Osteocyte (in vitro differentiated cells): ENCODE results near the gene C2orf92. TPM values are rescaled to one million over a fixed set of nuclear protein-coding genes. Genes with fewer than 3 reads are reported as not detected.
A peak's percentile ranks its signal among the peaks of the same experiment; 100 is the strongest.

Experiments used
- DNase-seq: peaks from one replicate; pipeline ENCODE4 v3.0.0; 2021; ENCODE audit warnings: mixed read lengths; ENCODE audit not compliant: unreplicated experiment; ENCODE audit errors: extremely low spot score
- H3K27ac Mint-ChIP-seq: one replicate; pipeline ENCODE4 v1.8.0; 2021; ENCODE audit warnings: mild to moderate bottlenecking, mixed read lengths; ENCODE audit not compliant: unreplicated experiment
- H3K27me3 Mint-ChIP-seq: one replicate; pipeline ENCODE4 v1.8.0; 2021; ENCODE audit warnings: mixed read lengths; ENCODE audit not compliant: unreplicated experiment
- H3K36me3 Mint-ChIP-seq: one replicate; pipeline ENCODE4 v1.8.0; 2021; ENCODE audit warnings: mixed read lengths; ENCODE audit not compliant: unreplicated experiment
- H3K4me1 Mint-ChIP-seq: one replicate; pipeline ENCODE4 v1.8.0; 2021; ENCODE audit warnings: mixed read lengths; ENCODE audit not compliant: unreplicated experiment
- H3K4me3 Mint-ChIP-seq: one replicate; pipeline ENCODE4 v1.8.0; 2021; ENCODE audit warnings: mild to moderate bottlenecking, moderate library complexity, mixed read lengths; ENCODE audit not compliant: unreplicated experiment
- H3K9me3 Mint-ChIP-seq: one replicate; pipeline ENCODE4 v1.8.0; 2021; ENCODE audit warnings: mixed read lengths; ENCODE audit not compliant: unreplicated experiment
- CTCF ChIP-seq: fragments of 200-600 bp; sonication (generic); IDR thresholded peaks from 2 replicates; pipeline ENCODE4 v1.5.0; 2021; ENCODE audit warnings: antibody characterized with exemption, mild to moderate bottlenecking, moderate library complexity
- total RNA-seq: library from RNA; stranded (reverse); gene quantifications from 2 replicates; pipeline ENCODE4 v1.2.1, GENCODE V29; 2021

C2orf92 gene
- total RNA-seq, 1 donor from 2014 or later = 13.7 TPM

- no peak overlapping the region for H3K4me3 Mint-ChIP-seq
These were observed 32.4 kb downstream of the C2orf92 start for GRCh38 chr2:97701851-97702465.

GRCh38 chr2:97702731-97703470 lies 33.4 kb downstream of the C2orf92 start:
- peak; percentile 57 for DNase-seq
- Mint-ChIP-seq H3K27me3 (no peaks in the 10 kb centered on the region), H3K9me3 (no peaks in the 10 kb centered on the region), H3K4me3 (no peak overlapping the region), H3K27ac (no peak overlapping the region), H3K36me3 (no peaks in the 10 kb centered on the region), H3K4me1 (peaks cover 6% of the 10 kb centered on the region)
- no peak for TF ChIP-seq CTCF

More at GRCh38 chr2:97701851-97702465, 32.4 kb downstream of the C2orf92 start:
- Mint-ChIP-seq H3K27ac (no peak overlapping the region), H3K27me3 (no peaks in the 10 kb centered on the region), H3K9me3 (no peaks in the 10 kb centered on the region), H3K4me1 (peaks cover 9% of the 10 kb centered on the region), H3K36me3 (no peaks in the 10 kb centered on the region)
- TF ChIP-seq CTCF = no peak
- peak; percentile 59 for DNase-seq

GRCh38 chr2:97703741-97704140 lies 34.2 kb downstream of the C2orf92 start:
- DNase-seq = no peak
- no peaks in the 10 kb centered on the region for H3K9me3 Mint-ChIP-seq
- no peak overlapping the region for H3K27ac Mint-ChIP-seq
- peaks cover 6% of the 10 kb centered on the region for H3K4me1 Mint-ChIP-seq
- no peak overlapping the region for H3K4me3 Mint-ChIP-seq
- TF ChIP-seq CTCF = no peak
- no peaks in the 10 kb centered on the region for H3K27me3 Mint-ChIP-seq
- H3K36me3 Mint-ChIP-seq = no peaks in the 10 kb centered on the region

DNA sequence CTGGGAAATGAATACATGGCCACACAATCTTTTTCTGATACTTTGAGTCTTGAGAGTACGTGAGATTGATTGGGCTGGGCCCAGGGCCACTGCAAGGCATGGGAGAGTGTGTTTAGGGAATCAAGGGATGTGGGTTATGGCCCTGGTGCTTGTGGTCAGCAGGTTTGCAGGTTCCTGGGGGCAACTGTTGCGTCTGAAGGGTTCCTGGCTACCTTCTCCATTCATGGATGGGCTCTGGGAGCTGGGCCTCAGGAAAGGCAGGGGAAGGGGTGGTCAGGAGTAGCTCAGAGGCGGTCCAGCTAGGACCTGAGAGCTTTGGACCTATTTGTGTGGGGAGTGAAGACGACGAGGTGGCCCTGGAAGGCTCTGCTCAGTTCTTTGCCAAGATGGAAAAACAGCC lies 35.5 kb downstream of the C2orf92 start:
- Mint-ChIP-seq H3K4me3 (no peak overlapping the region), H3K9me3 (no peaks in the 10 kb centered on the region), H3K4me1 (peaks cover 7% of the 10 kb centered on the region), H3K27ac (no peak overlapping the region), H3K27me3 (peaks cover under 1% of the 10 kb centered on the region), H3K36me3 (no peaks in the 10 kb centered on the region)
- no peak for TF ChIP-seq CTCF
- DNase-seq = peak; percentile 79

- H3K27me3 Mint-ChIP-seq = peaks cover 2% of the 10 kb centered on the region
- no peak overlapping the region for H3K4me3 Mint-ChIP-seq
- H3K36me3 Mint-ChIP-seq = no peaks in the 10 kb centered on the region
- no peak for TF ChIP-seq CTCF
- DNase-seq = peak; percentile 72
- no peak overlapping the region for H3K27ac Mint-ChIP-seq
- H3K9me3 Mint-ChIP-seq = no peaks in the 10 kb centered on the region
- peaks cover 8% of the 10 kb centered on the region for H3K4me1 Mint-ChIP-seq
These were observed 36.6 kb downstream of the C2orf92 start for GRCh38 chr2:97706112-97706511.
